K562 (cell line): ENCODE results near the gene KATNAL1.

Experiments used
- CTCF ChIP-seq, 3 experiments: IDR thresholded peaks in 2 of 3; conservative IDR thresholded peaks in 1 of 3; 2 replicates each; pipeline ENCODE4 v1.5.1; 2011 to 2012; ENCODE audit warnings: low read length in 3 of 3, mild to moderate bottlenecking in 3 of 3, control low read depth in 2 of 3, improper control_type of control experiment in 1 of 3, inconsistent platforms in 1 of 3, low read depth in 1 of 3, mixed read lengths in 1 of 3, moderate library complexity in 1 of 3; ENCODE audit not compliant: insufficient read depth in 2 of 3
- HDAC6 ChIP-seq: IDR thresholded peaks from 2 replicates; pipeline ENCODE4 v1.6.1; 2012; ENCODE audit warnings: low read depth, mild to moderate bottlenecking, control low read depth, inconsistent platforms, low read length, moderate library complexity
- MYBL2 ChIP-seq, 2 experiments: fragments of 450-650 bp in 1 of 2; sonication (generic) in 1 of 2; formaldehyde crosslinking in 1 of 2; IDR thresholded peaks; 2 replicates each; pipeline versions ENCODE4 v1.6.1 to v1.8.1; 2017 to 2022; ENCODE audit warnings: borderline replicate concordance in 1 of 2, inconsistent platforms in 1 of 2, low read depth in 1 of 2, mild to moderate bottlenecking in 1 of 2, missing genetic modification reagents in 1 of 2, moderate library complexity in 1 of 2
- NEUROD1 ChIP-seq: fragments of 150-350 bp; IDR thresholded peaks from 2 replicates; pipeline ENCODE4 v1.6.1; 2014; ENCODE audit warnings: borderline replicate concordance, low read length, low read depth; ENCODE audit not compliant: partially characterized antibody
- POLR2A ChIP-seq: fragments of 450-650 bp; conservative IDR thresholded peaks from 2 replicates; pipeline ENCODE4 v1.6.1; 2016
- POLR2AphosphoS5 ChIP-seq: IDR thresholded peaks from 2 replicates; pipeline ENCODE4 v1.6.1; 2011; ENCODE audit warnings: mild to moderate bottlenecking, low read depth, low read length, moderate library complexity; ENCODE audit not compliant: control insufficient read depth, insufficient read depth
- SMARCA4 ChIP-seq: fragments of 450-650 bp; IDR thresholded peaks from 2 replicates; pipeline ENCODE4 v1.6.1; 2016
- SP2 ChIP-seq: IDR thresholded peaks from 2 replicates; pipeline ENCODE4 v1.6.1; 2011; ENCODE audit warnings: mild to moderate bottlenecking, low read depth, low read length, moderate library complexity; ENCODE audit not compliant: poor library complexity, severe bottlenecking; ENCODE audit errors: extremely low read depth
- ZBTB8A ChIP-seq: fragments of 450-650 bp; IDR thresholded peaks from 2 replicates; pipeline ENCODE4 v1.6.1; 2018; ENCODE audit warnings: mild to moderate bottlenecking, moderate library complexity; ENCODE audit not compliant: partially characterized antibody
- ZNF24 ChIP-seq: fragments of 450-650 bp; IDR thresholded peaks from 2 replicates; pipeline ENCODE4 v1.6.1; 2016
- TF ChIP-seq, protein P1 (sequence below): fragments of 150-350 bp; IDR thresholded peaks from 2 replicates; pipeline ENCODE4 v1.6.1; 2014; ENCODE audit warnings: low read depth, mild to moderate bottlenecking, low read length, borderline replicate concordance
- TF ChIP-seq, protein P2 (sequence below): conservative IDR thresholded peaks from 2 replicates; pipeline ENCODE4 v1.6.1; 2011; ENCODE audit warnings: low read depth, mild to moderate bottlenecking, low read length; ENCODE audit not compliant: control insufficient read depth

- TF ChIP-seq MYBL2 (IDR thresholded peaks at IDR 0.05; ENCODE audit: low read depth) (no peak), MYBL2 (CRISPR knock-in tag; IDR thresholded peaks at IDR 0.05; ENCODE audit: borderline replicate concordance) (no peak), SP2 (no peak), ZNF24 (no peak), HDAC6 (no peak), POLR2A (no peak), CTCF (IDR thresholded peaks at IDR 0.05 in 2 of 3, conservative IDR thresholded peaks at IDR 0.05 in 1 of 3; ENCODE audit: insufficient read depth in 2 of 3, low read depth in 1 of 3, low read length in 3 of 3) (no peak), NEUROD1 (no peak), SMARCA4 (no peak), ZBTB8A (no peak), POLR2AphosphoS5 (no peak)
- TF ChIP-seq, protein P1, sequence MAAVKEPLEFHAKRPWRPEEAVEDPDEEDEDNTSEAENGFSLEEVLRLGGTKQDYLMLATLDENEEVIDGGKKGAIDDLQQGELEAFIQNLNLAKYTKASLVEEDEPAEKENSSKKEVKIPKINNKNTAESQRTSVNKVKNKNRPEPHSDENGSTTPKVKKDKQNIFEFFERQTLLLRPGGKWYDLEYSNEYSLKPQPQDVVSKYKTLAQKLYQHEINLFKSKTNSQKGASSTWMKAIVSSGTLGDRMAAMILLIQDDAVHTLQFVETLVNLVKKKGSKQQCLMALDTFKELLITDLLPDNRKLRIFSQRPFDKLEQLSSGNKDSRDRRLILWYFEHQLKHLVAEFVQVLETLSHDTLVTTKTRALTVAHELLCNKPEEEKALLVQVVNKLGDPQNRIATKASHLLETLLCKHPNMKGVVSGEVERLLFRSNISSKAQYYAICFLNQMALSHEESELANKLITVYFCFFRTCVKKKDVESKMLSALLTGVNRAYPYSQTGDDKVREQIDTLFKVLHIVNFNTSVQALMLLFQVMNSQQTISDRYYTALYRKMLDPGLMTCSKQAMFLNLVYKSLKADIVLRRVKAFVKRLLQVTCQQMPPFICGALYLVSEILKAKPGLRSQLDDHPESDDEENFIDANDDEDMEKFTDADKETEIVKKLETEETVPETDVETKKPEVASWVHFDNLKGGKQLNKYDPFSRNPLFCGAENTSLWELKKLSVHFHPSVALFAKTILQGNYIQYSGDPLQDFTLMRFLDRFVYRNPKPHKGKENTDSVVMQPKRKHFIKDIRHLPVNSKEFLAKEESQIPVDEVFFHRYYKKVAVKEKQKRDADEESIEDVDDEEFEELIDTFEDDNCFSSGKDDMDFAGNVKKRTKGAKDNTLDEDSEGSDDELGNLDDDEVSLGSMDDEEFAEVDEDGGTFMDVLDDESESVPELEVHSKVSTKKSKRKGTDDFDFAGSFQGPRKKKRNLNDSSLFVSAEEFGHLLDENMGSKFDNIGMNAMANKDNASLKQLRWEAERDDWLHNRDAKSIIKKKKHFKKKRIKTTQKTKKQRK = no peak
- TF ChIP-seq, protein P2, sequence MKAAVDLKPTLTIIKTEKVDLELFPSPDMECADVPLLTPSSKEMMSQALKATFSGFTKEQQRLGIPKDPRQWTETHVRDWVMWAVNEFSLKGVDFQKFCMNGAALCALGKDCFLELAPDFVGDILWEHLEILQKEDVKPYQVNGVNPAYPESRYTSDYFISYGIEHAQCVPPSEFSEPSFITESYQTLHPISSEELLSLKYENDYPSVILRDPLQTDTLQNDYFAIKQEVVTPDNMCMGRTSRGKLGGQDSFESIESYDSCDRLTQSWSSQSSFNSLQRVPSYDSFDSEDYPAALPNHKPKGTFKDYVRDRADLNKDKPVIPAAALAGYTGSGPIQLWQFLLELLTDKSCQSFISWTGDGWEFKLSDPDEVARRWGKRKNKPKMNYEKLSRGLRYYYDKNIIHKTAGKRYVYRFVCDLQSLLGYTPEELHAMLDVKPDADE = no peak
Measured at GRCh38 chr13:30292325-30292724, 15.0 kb downstream of the KATNAL1 start.
